K562 treated with DMSO at 1 percent for 24 hours (cell line): ENCODE results near the gene XPNPEP3. TPM values are rescaled to one million over a fixed set of nuclear protein-coding genes. Genes with fewer than 3 reads are reported as not detected.

Experiments
- total RNA-seq: library from RNA; unstranded; fragments of 300-600 nt; gene quantifications from 2 replicates; pipeline ENCODE4 v1.2.3, GENCODE V29; 2022; ENCODE audit warnings: low read depth; ENCODE audit not compliant: insufficient read depth

Gene XPNPEP3
- 5.1 and 16.6 TPM in 2 replicates for total RNA-seq

GRCh38 chr22:40856513-40857308, at the start of gene XPNPEP3, which contains the start of gene ST13:
Gene XPNPEP3 (plus strand): TSS chr22:40857148. CDS start chr22:40857182, 34 bp downstream.
Gene ST13 (minus strand): TSS chr22:40856639. CDS start chr22:40856540, 99 bp downstream.

DNA sequence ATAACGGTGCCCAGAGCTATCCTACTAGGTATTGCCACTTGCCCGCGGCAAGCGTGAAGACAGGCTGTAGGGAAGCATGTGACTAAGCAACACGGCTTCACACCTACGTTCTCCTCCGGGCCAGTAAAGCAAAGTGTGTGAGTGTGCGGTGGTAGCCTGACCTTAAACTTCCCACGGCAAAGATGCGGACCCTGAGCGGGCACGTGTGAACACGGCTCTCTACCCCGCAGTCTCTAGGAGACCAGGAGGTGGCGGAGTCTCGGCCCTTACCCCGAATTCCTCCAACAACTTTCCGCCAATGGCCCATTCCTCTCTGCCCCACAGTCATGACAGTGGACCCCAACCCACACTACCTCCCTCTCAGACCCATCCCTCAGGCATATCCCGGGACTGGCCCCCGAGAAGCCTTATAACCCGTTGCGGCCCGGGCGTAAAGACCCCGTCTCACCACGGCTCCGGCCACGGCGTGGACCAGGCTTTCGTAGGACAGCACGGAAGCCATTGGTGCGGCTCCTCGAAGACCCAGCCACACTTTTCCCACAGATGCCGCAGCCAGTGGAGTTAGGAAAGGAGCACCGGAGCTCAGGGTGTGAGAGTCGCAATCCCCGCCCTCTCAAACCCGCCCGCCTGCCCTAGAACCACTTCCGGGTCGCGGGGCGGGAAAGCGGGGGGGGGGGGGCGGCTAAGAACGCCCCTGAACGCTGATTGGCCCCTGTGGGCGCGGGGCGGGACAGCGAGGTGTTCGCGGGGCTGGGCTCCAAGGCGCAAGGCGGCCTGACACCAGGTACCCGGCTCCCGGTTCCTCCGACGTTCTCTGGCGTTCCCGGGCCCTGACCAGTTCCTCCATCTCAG, 38.0 kb upstream of the XPNPEP3 start, which contains the start of gene SLC25A17:
Gene SLC25A17, minus strand, starts transcription at position 600 of the 852 bp plus-strand sequence. Its CDS starts 98 bp downstream, at position 502.

DNA sequence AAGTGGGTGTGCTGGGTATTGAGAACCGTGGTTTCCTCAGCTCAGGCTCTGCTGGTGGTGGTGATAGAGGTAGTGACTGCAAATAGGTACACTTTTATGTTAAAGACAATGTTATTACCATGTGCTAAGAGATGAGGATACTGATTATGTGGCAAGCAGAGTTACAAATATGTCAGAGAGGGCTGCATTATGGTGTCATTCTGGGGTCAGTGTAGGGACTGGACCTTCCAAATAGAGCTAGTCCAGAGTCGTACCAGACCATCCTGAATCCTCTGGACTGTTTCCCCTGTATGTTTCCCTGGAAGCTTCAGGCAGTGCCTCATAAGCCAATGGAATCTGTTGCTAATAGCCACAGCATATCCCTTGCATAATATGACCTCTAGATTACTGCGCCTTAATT, 5.1 kb downstream of the XPNPEP3 start, which contains the start of gene DNAJB7:
Gene DNAJB7, minus strand, starts transcription at position 101 of the 400 bp plus-strand sequence. CDS start 119 bp downstream, outside the sequence.

DNA sequence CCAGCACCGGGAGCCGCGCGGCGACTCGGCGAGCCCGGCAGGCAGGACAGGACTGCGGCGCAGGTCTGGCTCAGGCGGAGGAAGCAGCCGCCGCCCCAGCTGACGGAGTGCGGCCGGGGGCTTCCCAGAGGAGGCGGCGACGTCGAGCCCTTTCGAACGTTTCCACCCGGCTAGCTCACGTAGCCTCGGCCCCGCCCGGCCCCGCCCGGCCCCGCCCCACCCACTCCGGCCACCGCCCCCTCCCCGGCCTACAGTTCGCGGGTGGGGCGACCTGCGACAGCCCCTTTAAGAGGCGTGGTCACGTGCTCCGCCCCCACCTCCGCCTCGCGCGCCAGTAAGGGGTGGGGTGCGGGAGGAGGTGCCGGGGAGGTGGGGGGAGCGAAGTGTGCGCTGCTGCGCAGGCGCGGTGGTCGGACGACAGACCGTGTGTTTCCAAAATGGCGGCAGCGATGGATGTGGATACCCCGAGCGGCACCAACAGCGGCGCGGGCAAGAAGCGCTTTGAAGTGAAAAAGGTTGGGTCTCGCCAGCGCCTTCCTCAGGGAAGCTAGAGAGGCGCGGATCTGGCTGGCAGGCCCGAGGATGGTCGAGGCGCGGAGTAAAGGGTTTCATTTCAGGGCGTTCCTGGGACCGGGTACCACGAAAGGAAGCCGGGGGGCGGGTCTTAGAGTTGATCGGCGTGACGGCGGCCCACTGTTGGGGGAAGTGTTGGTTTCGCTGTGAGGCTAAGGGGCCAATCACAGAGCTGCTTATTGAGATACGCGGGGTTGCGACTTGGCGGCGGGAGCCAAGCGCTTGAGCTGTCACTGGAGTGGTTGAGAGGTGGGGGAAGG, 94.2 kb downstream of the XPNPEP3 start, which contains the start of gene RBX1:
Gene RBX1, plus strand, starts transcription at position 417 of the 833 bp plus-strand sequence. Its CDS starts 21 bp downstream, at position 438.

Other genes starting within 250 kb of the XPNPEP3 start
- gene MRTFA, start 220.4 kb upstream of the XPNPEP3 start, total RNA-seq = 27.2 and 35.8 TPM in 2 replicates
- not detected in 2 replicates for gene MCHR1, start 177.7 kb upstream of the XPNPEP3 start, total RNA-seq
- 22.0 and 24.3 TPM in 2 replicates for gene SLC25A17, start 37.8 kb upstream of the XPNPEP3 start, total RNA-seq
- gene ST13, start 509 bp upstream of the XPNPEP3 start, total RNA-seq = 183 and 188 TPM in 2 replicates
- gene DNAJB7, start 5.0 kb downstream of the XPNPEP3 start, total RNA-seq = not detected in 2 replicates
- gene RBX1, start 94.2 kb downstream of the XPNPEP3 start, total RNA-seq = 44.0 and 55.2 TPM in 2 replicates
- 18.9 and 23.1 TPM in 2 replicates for gene EP300, start 235.4 kb downstream of the XPNPEP3 start, total RNA-seq